Measurements from ENCODE around the gene ATP6AP1. TPM values are rescaled to one million over a fixed set of nuclear protein-coding genes. Genes with fewer than 3 reads are reported as not detected.

Gene ATP6AP1
- total RNA-seq, 1 experiment from 2014 or later, result 221 TPM

DNA sequence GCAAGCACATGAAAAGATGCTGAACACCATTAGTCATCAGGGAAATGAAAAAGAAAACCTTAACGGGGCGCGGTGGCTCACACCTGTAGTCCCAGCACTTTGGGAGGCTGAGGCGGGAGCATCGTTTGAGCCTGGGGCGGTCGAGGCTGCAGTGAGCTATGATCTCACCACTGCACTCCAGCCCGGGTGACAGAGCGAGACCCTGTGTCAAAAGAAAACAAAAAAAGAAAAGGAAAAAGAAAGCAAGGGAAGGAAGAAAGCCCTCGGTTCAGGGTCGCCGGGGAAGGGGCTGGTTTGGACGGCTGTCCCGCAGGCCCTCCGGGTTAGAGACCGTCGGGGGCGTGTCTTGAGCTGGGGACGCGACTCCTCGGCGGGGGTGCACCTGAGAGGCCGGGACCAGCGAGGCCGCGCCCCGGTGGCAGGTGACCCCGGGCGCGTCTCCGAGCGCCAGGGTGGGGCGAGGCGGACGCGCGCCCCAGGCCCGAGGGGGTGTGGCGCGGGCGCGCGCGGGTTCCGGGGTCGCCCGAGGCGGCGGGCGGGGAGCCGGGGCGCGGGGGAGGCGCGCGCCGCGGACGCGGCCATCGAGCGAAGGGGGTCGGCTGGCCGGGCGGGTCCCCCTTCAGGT lies 29.1 kb downstream of the ATP6AP1 start:
- in situ Hi-C loops (cut with HindIII; ENCODE audit: low pct_unique_long_range_greater_than_20kb, low sequenced_read_pairs), result no loop called here
- POLR2A ChIA-PET, result interaction anchor here (0.6 kb wide), 1 partner anchor 270 kb away, joined by 4 read pairs; no protein-coding TSS in a partner anchor

GRCh38 chrX:154458116-154458953 lies 29.9 kb downstream of the ATP6AP1 start, which contains the start of gene PLXNA3:
TSS of gene PLXNA3 (plus strand) at chrX:154458281. CDS start at chrX:154460184, 1,903 bp downstream.
- ATAC-seq, result peak; percentile 80
- H3K4me1 ChIP-seq (ENCODE audit: control insufficient read depth, insufficient read depth, low read length), result peaks cover 5% of the 10 kb centered on the region
- H3K27ac ChIP-seq (ENCODE audit: low read length), result peak within 1 kb of the TSS; percentile 85
- in situ Hi-C loops (cut with HindIII; ENCODE audit: low pct_unique_long_range_greater_than_20kb, low sequenced_read_pairs) (no loop called here), intact Hi-C loops (cut with micrococcal nuclease; ENCODE audit: unreplicated experiment) (no loop called here)
- BruUV-seq (replicated peaks), result TSS peak; percentile 68
- POLR2A ChIA-PET, result no interaction called here
- H3K27me3 ChIP-seq (ENCODE audit: control insufficient read depth, insufficient read depth, low read length), result no peaks in the 10 kb centered on the region
- no peaks in the 10 kb centered on the region for H3K36me3 ChIP-seq (ENCODE audit: control insufficient read depth, insufficient read depth, low read length)
- TF ChIP-seq TCF7L2 (IDR thresholded peaks at IDR 0.05; ENCODE audit: low read depth, low read length), result no peak
- TF ChIP-seq SIN3A (IDR thresholded peaks at IDR 0.05; ENCODE audit: borderline replicate concordance, insufficient read depth, low read depth, low read length), result peak; percentile 85; the same call in 1 of the 2 replicates
- TF ChIP-seq REST (IDR thresholded peaks at IDR 0.05; ENCODE audit: insufficient read depth in 1 of 2, low read depth in 2 of 2, low read length in 1 of 2), result no peak
- TF ChIP-seq POLR2AphosphoS5 (IDR thresholded peaks at IDR 0.05; ENCODE audit: low read depth, low read length), result peak; percentile 59; the same call in 1 of the 2 replicates
- TF ChIP-seq, protein P1, sequence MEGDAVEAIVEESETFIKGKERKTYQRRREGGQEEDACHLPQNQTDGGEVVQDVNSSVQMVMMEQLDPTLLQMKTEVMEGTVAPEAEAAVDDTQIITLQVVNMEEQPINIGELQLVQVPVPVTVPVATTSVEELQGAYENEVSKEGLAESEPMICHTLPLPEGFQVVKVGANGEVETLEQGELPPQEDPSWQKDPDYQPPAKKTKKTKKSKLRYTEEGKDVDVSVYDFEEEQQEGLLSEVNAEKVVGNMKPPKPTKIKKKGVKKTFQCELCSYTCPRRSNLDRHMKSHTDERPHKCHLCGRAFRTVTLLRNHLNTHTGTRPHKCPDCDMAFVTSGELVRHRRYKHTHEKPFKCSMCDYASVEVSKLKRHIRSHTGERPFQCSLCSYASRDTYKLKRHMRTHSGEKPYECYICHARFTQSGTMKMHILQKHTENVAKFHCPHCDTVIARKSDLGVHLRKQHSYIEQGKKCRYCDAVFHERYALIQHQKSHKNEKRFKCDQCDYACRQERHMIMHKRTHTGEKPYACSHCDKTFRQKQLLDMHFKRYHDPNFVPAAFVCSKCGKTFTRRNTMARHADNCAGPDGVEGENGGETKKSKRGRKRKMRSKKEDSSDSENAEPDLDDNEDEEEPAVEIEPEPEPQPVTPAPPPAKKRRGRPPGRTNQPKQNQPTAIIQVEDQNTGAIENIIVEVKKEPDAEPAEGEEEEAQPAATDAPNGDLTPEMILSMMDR (IDR thresholded peaks at IDR 0.05), result no peak
- DNase-seq (ENCODE audit: low read depth, low spot score), result no peak
- peak within 1 kb of the TSS; percentile 78 to 89 for H3K4me3 ChIP-seq (ENCODE audit: low read depth in 2 of 2, low read length in 2 of 2)
- CTCF ChIA-PET, result no interaction called here
- no peaks in the 10 kb centered on the region for H3K9me3 ChIP-seq (ENCODE audit: control insufficient read depth, insufficient read depth, low read depth, low read length)

More for the DNA sequence above, 29.1 kb downstream of the ATP6AP1 start:
- CTCF ChIA-PET, result no interaction called here
- ATAC-seq (peak; percentile 62), DNase-seq (ENCODE audit: low read depth, low spot score) (no peak)
- BruUV-seq (replicated peaks), result no TSS peak
- Histone ChIP-seq H3K4me1 (ENCODE audit: control insufficient read depth, insufficient read depth, low read length) (peaks cover 5% of the 10 kb centered on the region), H3K4me3 (ENCODE audit: low read depth in 2 of 2, low read length in 2 of 2) (peak overlapping the region; percentile 65 to 78), H3K27ac (ENCODE audit: low read length) (peak overlapping the region; percentile 69), H3K27me3 (ENCODE audit: control insufficient read depth, insufficient read depth, low read length) (no peaks in the 10 kb centered on the region), H3K36me3 (ENCODE audit: control insufficient read depth, insufficient read depth, low read length) (no peaks in the 10 kb centered on the region), H3K9me3 (ENCODE audit: control insufficient read depth, insufficient read depth, low read depth, low read length) (no peaks in the 10 kb centered on the region)
- TF ChIP-seq POLR2AphosphoS5 (IDR thresholded peaks at IDR 0.05; ENCODE audit: low read depth, low read length), result 0 out of 2 replicates have a peak, but pooled peaks have one; percentile 2
- TF ChIP-seq REST (IDR thresholded peaks at IDR 0.05; ENCODE audit: insufficient read depth in 1 of 2, low read depth in 2 of 2, low read length in 1 of 2), result no peak
- no peak for TF ChIP-seq TCF7L2 (IDR thresholded peaks at IDR 0.05; ENCODE audit: low read depth, low read length)
- TF ChIP-seq SIN3A (IDR thresholded peaks at IDR 0.05; ENCODE audit: borderline replicate concordance, insufficient read depth, low read depth, low read length), result 0 out of 2 replicates have a peak, but pooled peaks have one; percentile 30
- TF ChIP-seq, protein P1 (IDR thresholded peaks at IDR 0.05), result no peak
- intact Hi-C loops (cut with micrococcal nuclease; ENCODE audit: unreplicated experiment), result no loop called here
